Measurements from ENCODE around the gene GNB1.

Gene GNB1

GRCh38 chr1:1899967-1900327, 9.1 kb upstream of the GNB1 start:
- DNase-seq (ENCODE audit: low spot score), result no peak
- TF ChIP-seq, protein P1, sequence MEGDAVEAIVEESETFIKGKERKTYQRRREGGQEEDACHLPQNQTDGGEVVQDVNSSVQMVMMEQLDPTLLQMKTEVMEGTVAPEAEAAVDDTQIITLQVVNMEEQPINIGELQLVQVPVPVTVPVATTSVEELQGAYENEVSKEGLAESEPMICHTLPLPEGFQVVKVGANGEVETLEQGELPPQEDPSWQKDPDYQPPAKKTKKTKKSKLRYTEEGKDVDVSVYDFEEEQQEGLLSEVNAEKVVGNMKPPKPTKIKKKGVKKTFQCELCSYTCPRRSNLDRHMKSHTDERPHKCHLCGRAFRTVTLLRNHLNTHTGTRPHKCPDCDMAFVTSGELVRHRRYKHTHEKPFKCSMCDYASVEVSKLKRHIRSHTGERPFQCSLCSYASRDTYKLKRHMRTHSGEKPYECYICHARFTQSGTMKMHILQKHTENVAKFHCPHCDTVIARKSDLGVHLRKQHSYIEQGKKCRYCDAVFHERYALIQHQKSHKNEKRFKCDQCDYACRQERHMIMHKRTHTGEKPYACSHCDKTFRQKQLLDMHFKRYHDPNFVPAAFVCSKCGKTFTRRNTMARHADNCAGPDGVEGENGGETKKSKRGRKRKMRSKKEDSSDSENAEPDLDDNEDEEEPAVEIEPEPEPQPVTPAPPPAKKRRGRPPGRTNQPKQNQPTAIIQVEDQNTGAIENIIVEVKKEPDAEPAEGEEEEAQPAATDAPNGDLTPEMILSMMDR (IDR thresholded peaks at IDR 0.05; ENCODE audit: borderline replicate concordance, control extremely low read depth, extremely low read depth, insufficient read depth, missing control alignments), result no peak
- in situ Hi-C loops (cut with MboI; ENCODE audit: low sequenced_read_pairs, unreplicated experiment), result loop anchor here (10.0 kb wide), 1 partner anchor 115 kb away; no protein-coding TSS in a partner anchor

- in situ Hi-C loops (cut with MboI; ENCODE audit: low sequenced_read_pairs, unreplicated experiment), result no loop called here
- peak; percentile 58 for DNase-seq (ENCODE audit: low spot score)
- TF ChIP-seq, protein P1 (IDR thresholded peaks at IDR 0.05; ENCODE audit: borderline replicate concordance, control extremely low read depth, extremely low read depth, insufficient read depth, missing control alignments), result peak; percentile 41
Observed at GRCh38 chr1:1899266-1899966, 8.5 kb upstream of the GNB1 start.

DNA sequence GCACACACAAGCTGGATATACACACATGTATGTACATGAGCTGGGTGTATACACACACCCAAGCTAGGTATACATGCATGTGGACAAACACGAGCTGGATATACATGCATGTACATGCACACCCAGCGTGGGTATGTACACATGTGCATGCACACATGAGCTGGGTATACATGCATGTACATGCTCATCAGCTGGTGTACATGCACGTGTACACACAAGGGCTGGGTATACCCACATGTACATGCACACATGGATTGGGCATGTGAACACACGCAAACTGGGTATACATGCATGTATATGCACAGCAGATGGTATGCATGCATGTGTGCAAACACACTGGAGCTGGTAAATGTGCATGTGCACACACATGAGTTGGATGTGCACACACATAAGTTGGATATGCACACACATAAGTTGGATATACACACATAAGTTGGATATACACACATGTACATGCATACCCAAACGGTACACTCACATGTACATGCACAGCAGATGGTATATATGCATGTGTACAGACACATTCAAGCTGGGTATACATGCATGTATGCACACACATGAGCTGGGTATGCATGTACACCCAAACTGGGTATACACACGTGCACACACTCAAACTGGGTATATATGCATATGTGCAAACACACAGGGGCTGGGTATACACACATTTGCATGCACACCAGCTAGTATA, 7.5 kb upstream of the GNB1 start:
- TF ChIP-seq, protein P1 (IDR thresholded peaks at IDR 0.05; ENCODE audit: borderline replicate concordance, control extremely low read depth, extremely low read depth, insufficient read depth, missing control alignments), result no peak
- DNase-seq (ENCODE audit: low spot score), result no peak
- in situ Hi-C loops (cut with MboI; ENCODE audit: low sequenced_read_pairs, unreplicated experiment), result no loop called here

GRCh38 chr1:1895456-1896336, 4.8 kb upstream of the GNB1 start:
- DNase-seq (ENCODE audit: low spot score), result no peak
- TF ChIP-seq, protein P1 (IDR thresholded peaks at IDR 0.05; ENCODE audit: borderline replicate concordance, control extremely low read depth, extremely low read depth, insufficient read depth, missing control alignments), result no peak
- in situ Hi-C loops (cut with MboI; ENCODE audit: low sequenced_read_pairs, unreplicated experiment), result no loop called here

DNA sequence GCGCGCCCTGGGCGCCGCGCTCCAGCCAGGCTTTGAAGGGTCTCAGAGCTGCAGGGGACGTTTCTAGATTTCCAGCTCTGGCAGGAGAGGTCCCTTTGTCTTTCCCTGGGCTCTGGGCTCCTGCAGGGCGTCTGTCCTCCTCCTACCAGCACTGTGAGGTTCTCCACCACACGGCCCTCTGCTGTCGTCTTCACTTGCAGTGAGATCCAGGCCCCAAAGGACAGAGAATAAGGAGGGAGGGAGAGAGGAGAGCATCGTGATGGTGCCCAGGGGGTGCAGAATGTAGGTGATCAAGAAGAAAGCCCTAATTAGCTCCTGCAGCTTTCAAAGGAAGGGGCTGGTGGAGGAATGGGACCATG, 4.2 kb upstream of the GNB1 start:
- TF ChIP-seq, protein P1 (IDR thresholded peaks at IDR 0.05; ENCODE audit: borderline replicate concordance, control extremely low read depth, extremely low read depth, insufficient read depth, missing control alignments), result no peak
- in situ Hi-C loops (cut with MboI; ENCODE audit: low sequenced_read_pairs, unreplicated experiment), result no loop called here

DNA sequence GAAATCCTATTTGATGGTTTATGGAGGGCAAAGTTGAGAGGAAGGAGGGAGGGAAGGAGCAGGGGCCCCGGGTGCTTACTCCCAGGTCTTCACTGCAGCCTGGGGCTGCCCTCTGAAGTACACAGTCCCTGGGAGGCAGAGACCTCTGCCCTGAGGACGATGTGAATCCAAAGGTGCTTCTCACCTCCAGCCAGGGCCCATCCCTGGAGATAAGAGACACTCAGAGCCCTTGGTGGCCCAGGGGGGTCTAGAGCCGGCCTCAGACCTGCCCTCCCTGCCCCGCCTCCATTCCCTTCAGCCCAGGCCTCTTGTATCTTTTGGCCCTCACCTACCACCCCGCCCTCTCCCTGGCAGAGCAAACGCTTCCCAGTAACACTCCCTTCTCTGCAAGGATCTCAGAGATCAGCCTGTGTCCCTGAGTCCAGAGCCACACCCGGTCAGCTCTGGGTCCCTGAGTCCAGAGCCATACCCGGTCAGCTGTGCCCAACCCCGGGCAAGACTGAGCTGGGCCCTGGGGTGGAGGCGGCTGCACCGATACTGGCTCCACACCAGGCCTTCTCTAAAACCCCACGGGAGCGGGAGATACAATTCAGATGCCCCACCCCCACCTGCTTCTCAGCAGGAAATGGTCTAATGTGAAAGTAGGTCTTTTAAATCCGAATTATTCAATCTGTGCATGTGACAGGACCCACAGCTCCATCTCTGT, 3.6 kb upstream of the GNB1 start:
- in situ Hi-C loops (cut with MboI; ENCODE audit: low sequenced_read_pairs, unreplicated experiment), result no loop called here
- DNase-seq (ENCODE audit: low spot score), result no peak
- TF ChIP-seq, protein P1 (IDR thresholded peaks at IDR 0.05; ENCODE audit: borderline replicate concordance, control extremely low read depth, extremely low read depth, insufficient read depth, missing control alignments), result no peak

More for the DNA sequence above, 4.2 kb upstream of the GNB1 start:
- no peak for DNase-seq (ENCODE audit: low spot score)
